GM18517 (cell line): ENCODE results near the gene GXYLT2.
"Not testable (repeated sequence)": the region's sequence is repeated elsewhere in the genome, so short reads cannot be mapped to it uniquely, and the experiment has no call there.

Experiments used
- ATAC-seq: cut with Tn5 transposase; IDR thresholded peaks from one replicate; pipeline ENCODE4 v1.9.1; 2021; ENCODE audit warnings: mild to moderate bottlenecking, moderate library complexity; ENCODE audit not compliant: unreplicated experiment

GXYLT2 gene

GRCh38 chr3:72972706-72973030 lies 84.8 kb downstream of the GXYLT2 start:
- ATAC-seq, result no peak

DNA sequence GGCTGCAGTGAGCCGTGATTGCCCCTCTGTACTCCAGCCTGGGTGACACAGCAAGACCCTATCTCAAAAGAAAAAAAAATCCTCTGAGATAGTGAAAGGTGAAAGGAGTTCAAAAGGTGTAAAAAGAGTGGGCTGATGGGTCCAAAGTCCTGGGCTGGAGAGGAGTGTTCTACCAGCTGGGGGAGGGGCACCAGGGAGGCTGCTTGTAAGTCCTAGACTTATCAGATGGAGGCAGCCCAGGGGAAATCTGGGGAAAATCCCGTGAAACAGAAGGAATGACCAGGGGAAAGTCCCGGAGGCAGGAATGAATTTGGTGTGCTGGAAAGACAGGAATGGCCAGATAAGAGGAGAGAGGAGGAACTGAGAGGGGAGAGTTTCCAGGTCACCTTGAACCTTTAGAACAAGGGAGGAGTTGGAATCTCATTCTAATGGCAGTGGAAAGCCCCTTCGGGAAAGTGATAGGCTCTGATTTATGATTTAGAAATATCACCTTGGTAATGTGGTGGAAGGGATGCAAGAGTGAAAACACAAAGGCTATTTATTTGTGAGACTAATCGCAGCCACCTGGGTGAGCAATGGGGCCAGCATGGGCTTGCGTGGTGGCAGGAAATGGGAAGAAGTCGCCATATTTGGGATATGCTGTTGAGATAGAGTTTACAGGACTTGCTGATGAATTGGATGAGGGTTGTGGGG lies 85.3 kb downstream of the GXYLT2 start:
- no peak for ATAC-seq

GRCh38 chr3:72973786-72974185 lies 85.9 kb downstream of the GXYLT2 start:
- ATAC-seq, result no peak

- no peak for ATAC-seq
Observed at GRCh38 chr3:72974956-72975355, 87.1 kb downstream of the GXYLT2 start.

GRCh38 chr3:72976281-72976741 lies 88.5 kb downstream of the GXYLT2 start:
- no peak for ATAC-seq

DNA sequence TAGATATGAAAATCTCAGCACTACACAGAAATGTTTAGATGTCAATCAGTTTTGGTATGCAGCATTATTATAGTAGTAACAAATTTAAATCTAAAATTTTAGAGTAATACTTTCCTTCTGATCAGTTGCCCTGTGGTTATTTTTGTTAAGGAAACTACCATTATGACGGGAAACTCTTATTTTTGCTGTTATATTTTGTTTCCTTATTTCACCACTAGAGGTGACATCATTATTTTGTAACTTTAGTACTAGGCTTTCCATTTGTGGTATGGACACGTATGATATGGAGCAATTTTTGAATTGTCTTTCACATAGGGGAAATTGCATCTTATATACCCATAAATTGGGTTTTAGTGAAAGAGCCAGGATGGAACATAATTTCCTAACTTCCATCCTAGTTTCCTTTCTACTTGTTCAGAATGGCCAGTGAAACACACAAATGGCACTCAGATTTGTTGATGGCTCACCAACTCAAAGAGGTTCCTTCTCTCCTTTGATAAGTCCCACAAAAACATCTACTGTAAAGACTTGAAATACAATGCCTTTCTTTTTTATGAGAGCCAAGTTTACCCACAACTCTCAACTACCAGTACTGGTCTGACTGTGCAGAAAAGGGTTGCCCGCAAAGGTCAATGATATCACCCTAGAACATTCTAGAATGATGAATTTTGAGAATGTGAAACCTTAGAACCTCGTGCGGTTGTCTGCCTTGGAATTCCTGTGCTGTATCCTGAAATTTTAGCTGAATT lies 89.4 kb downstream of the GXYLT2 start:
- ATAC-seq, result peak; percentile 52

- no peak for ATAC-seq
Observed at GRCh38 chr3:72982609-72983366, 94.9 kb downstream of the GXYLT2 start.

- no peak for ATAC-seq
Observed at GRCh38 chr3:72985576-72985975, 97.7 kb downstream of the GXYLT2 start.

GRCh38 chr3:72990701-72991395 lies 103.0 kb downstream of the GXYLT2 start:
- ATAC-seq, result no peak

- no peak for ATAC-seq
Observed at GRCh38 chr3:72991522-72991921, 103.7 kb downstream of the GXYLT2 start.

DNA sequence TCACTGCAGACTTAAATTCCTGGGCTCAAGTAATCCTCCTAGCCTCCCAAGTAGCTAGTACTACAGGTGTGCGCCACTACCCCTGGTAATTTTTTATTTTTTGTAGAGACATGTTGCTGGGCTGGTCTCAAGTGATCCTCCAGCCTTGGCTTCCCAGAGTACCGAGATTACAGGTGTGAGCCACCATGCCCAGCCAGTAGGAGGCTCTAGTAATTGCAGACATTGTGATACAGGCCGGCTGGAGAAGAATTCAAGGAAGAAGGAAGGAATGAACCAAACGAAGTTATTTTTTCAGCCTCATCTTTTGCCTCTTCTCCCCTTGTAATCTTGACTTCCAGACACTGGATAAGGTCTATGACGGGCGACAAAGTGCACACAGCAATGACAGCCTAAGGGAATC lies 105.5 kb downstream of the GXYLT2 start:
- ATAC-seq, result no peak

- no peak for ATAC-seq
Observed at GRCh38 chr3:72995337-72995736, 107.5 kb downstream of the GXYLT2 start.

GRCh38 chr3:72996121-72996472 lies 108.3 kb downstream of the GXYLT2 start:
- no peak for ATAC-seq

DNA sequence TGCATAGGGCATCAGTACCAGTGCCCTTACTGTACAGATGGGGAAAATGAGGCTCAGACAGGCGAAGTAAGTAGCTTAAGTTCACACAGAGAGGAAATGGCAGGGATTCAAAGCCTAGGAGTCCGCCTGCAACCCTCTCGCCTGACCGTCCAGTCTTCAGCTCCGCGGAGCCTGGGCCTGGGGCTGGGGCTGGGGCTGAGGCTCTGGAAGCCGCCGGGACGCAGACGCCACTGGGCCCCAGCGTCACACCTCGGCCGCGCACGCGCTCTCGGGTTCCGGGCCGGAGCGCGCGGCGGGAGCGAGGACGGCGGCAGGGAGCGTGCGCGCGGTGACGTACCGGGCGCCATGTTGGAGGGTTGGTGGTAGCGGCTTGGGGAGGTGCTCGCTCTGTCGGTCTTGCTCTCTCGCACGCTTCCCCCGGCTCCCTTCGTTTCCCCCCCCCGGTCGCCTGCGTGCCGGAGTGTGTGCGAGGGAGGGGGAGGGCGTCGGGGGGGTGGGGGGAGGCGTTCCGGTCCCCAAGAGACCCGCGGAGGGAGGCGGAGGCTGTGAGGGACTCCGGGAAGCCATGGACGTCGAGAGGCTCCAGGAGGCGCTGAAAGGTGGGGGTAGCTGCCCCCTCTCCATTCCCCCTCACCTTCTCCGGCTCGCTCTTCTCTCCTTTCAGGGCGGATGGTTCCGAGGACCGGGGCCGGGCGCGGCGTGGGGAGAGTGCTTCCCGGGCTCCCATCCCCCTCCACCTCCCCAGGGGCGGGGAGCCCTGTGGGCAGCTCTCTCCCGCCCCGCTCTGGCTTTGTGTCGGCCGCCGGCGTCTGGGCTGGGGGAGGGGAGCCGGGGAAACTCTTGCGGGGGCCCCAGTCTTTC lies 108.9 kb downstream of the GXYLT2 start, which contains the start of gene PPP4R2:
TSS of gene PPP4R2 (plus strand) at position 339 of the 861 bp plus-strand sequence. CDS start at position 566, 227 bp downstream.
- peak; percentile 86 for ATAC-seq

DNA sequence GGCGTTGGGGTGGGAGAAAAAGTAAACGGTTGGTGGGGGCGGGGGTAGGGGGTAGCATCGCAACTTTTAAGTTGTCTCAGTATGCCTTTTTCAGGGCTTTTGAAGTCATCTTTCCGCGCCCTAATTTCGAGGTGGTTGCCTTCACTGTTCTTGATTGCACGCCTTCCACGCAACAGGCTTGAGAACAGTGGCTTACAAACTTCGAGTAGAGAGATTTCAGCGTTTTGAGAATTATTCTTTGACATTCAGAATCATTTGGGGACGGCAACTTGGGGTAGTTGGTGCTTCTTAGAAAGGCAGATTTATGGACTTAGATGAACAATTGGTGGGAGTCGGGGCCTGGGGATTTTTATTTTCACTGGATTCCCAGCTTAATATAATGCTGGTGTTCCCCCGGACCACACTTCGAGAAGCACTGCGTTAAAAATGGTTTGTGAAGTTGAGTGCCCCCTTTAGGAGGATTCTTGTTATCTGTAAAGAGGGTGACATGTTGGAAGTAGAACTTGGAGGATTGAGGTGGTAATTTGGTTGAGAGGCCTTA lies 109.6 kb downstream of the GXYLT2 start:
- ATAC-seq, result no peak

DNA sequence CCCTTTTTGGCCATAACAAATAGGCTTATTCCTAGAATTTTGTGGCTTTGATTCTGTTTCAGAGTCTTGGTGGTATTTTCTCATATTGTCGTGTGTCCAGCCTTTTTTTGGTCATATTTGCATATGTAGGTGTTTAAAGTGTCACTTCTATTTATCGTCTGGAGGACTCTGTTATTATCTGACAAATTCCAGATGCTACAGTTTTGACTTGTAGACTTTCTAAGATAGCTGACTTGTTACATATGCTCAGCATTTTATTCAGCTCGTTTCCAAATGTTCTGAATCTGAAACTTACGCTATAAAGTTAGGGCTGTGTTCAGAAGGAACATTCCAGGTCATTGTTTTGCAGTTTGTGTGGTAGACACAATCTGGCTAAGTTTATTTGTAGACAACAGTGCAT lies 110.6 kb downstream of the GXYLT2 start:
- ATAC-seq, result no peak

DNA sequence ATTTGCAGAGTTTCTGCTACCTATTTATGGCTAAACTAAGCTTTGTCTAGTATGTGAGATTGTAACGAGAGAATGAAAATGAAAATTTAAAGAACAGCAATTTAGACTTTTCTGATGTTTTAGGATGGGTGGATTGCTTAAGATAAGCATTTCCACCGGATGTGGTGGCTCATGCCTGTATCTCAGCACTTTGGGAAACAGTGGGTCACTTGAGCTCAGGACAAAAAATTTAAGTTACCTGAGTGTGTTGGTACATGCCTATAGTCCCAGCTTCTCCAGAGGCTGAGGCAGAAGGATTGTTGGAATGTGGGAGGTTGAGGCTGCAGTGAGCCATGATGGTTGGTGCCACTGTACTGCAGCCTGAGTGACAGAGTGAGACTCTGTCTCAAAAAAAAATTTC lies 112.1 kb downstream of the GXYLT2 start:
- ATAC-seq, result no peak

GRCh38 chr3:73003050-73003449 lies 115.2 kb downstream of the GXYLT2 start:
- not testable (repeated sequence) for ATAC-seq

- ATAC-seq, result no peak
Observed at GRCh38 chr3:73004316-73004715, 116.5 kb downstream of the GXYLT2 start.
